Activated CD4-positive, CD25-positive, alpha-beta regulatory T cell (primary cell): Measurements from ENCODE around the gene NAALADL1.

Source experiments
- DNase-seq, 4 experiments: peaks; one replicate each; lab custom pipeline; 2025; lab: John Stamatoyannopoulos, UW

NAALADL1 gene

DNA sequence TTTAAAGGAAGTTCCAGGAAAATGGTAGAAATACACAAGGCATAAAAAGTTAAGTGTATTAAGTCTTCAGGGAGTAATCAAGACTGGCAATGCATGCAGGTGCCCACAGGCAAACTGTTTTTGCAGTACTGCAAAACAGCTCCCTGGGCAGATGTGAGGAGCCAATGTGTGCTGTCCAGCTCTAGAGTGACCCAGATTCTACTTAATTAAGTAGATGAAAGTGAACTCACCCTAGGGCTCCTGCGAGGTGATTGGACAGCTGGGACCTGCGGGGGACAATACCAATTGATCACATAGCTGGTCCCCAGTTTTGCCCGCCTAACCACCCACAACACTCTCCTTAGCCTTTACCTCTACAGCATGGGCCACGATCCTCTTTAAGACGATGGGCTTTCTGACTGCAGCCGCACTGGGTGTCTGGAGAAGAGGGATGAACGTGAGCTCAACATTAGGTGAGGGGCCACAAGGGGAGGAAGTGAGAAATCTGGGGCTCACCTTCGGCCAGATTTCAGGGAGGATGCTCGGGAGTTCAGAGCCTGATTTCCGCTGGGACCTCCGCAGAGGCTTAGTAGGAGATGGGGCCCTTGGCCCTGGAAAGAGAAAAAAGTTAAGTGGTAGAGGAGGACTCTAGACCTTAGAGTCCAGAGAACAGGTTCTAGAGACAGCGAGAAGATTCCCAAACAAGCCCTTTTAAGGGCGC is 24.9 kb upstream of the NAALADL1 start:
- DNase-seq: no peak

DNA sequence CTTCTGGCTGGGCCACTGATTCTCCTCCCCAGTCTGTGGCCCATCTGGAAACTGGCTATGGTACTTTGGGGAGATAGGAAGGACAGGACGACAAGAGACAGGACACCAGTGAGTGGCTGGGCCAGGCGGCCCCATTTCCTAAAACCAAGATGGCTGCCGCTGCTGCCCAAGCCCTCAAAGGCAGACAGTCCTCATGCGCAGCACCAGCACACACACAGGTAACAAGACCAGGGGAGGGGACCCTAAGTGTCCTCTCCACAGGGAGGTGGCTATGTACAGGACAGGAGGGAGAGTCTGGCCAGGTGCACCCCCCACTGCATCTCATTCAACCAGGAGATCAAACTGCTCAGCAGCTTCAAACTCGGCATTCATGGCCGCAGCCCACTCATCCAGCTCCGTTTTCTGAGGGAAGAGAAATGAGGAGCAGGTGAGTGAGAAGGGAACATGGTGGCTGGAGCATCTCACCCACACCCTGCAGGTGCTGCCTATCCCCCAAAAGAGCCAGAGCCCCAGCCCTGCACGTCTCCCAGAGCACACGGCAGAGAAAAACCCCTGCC is 20.5 kb upstream of the NAALADL1 start:
- no peak for DNase-seq

DNA sequence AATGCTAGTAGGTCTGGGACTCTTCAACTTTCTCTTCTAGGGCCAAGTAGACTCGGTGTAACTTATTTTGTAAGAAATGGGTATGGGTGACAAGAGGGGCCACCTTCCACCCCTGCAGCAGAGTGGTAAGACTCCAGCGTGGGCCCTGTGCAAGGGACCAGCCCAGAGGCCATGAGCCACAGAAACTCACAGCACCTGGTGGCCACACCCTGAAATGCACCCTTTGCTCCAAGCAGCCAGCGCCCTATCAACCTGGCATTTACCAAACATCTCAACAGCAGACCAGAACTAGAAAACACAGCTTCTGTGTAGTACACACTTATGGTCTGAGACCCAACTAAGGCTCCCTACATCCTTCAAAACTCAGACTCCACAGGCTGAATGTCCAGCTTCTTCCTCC is 19.8 kb upstream of the NAALADL1 start:
- DNase-seq: peak; percentile 36 to 66 (median 58)

DNA sequence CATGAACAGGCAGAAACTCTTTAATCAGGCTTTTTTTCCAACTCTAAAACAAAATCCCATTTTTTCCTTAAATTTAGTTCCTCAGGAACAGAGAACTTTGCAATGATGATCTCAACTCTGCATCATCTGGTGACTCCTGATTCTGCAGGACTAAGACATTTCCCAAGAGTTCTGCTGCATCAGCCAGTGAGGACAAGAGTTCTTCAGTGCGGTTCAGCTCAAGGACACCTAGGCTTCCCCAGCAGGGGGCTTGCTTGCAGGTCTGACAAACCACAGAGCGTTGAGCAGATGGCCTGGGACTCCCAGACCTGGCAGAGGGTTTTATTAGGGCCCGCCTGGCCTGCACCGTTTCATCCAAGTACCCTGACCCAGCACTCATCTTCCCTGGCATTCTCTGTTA is 19.1 kb upstream of the NAALADL1 start:
- DNase-seq: no peak

DNA sequence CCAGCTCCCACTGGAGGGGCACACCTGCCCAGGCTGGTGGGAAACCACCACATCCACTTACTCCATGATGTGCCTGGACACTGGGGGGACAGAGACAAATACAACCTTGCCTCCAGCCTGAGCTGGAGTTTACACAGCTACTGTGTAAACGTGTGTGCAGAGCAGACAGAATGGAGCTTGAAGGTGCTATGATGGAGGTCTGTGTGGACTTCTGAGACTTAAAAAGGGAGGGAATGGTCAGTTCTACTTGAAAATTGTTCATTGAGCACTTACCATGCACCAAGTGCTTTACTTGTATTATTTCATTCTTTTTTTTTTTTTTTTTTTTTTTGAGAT is 14.2 kb upstream of the NAALADL1 start:
- DNase-seq: no peak

DNA sequence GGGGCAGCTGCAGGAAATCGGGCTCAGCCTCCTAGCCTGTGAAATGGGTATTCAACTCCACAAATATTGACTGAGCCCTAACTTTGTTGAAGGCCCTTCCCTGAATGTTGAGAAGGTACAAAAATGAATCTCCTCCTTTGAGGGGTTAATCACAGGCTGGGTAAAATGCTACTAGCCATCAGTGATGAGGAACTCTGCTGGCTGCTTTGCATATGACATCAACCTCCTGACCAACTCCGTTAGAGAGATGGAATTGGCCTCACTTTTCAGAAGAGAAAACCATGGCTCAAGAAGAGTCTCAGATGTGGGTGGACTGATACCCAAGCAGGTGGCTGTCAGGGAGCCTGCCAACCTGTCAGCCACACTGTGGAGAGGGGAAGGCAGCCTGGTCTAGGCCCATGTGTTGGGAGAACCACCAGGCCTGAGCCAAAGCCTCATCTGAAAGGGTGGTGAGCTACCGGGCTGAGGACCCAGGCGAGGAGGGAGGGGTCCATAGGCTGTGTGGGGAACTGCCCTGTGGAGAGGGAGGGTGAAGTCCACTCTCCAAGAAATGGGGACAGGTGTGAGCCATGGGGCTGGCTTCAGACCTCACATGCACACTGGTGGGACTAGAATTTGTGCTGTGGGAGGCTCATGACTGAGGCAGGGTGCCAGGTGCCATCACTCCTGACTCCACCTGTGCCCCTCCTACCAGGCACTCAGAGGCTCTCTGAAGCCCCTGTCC is 13.7 kb upstream of the NAALADL1 start:
- no peak for DNase-seq

DNA sequence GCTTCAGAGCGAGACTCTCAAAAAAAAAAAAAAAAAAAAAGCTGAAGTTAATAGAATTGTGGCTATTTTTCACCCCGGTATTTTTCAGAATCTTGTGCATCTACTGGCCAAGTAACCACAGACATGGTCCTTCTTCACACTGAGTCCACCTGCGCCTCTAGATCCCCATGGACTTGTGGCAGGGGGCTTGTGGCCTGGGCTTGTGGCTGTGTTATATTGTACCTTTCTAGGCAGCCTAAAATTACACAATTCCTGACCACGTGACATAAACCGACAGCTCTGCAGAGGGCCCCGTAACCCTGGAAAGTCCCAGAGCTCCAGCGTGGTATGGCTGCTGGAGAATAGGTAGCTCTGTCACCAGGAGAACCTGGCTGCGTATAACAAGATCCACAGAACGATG is 10.9 kb upstream of the NAALADL1 start:
- no peak for DNase-seq

DNA sequence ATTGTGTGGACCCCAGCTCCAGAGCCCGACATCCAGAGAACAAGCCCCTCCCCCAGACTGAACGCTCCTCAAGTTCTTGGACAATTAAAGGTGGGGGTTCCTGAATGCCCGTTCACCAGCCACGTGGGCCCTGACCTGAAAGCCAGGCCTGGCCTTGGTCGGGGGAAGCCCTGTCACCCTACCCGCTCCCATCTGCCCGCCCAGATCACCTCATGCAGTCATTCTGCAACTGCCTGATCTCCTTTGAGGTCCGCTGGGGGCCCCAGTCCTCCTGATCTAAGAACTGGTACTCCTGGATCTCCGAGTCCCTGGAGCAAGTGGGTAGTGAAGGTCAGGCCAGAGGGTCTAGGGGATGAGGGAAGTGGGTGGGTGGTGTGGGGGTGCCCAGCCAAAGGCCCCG is 9.1 kb upstream of the NAALADL1 start:
- DNase-seq: no peak

DNA sequence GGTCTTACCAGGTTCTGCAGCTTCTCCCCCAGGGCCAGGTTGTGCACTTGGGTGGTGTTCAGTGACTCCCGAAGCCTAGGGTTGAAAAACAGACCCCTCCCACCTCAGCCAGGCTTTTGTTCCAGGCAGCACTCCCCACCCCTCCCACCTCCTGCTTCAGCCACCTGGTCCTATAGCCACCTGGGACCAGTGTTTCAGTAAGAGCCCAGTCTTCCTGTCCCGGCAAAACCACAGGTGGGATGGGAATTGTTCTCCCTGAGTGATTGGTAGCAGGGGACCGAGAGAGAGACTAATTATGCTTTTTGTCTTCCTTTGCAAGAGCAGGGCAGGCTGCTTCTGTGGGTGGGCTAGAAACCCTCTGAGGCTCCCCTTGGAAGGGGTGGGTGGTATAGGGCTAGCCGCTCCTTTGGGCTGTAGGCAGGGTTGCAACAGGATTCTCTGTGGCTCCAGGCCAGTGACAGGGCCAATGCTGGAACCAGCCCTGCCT is 8.5 kb upstream of the NAALADL1 start:
- DNase-seq: no peak

DNA sequence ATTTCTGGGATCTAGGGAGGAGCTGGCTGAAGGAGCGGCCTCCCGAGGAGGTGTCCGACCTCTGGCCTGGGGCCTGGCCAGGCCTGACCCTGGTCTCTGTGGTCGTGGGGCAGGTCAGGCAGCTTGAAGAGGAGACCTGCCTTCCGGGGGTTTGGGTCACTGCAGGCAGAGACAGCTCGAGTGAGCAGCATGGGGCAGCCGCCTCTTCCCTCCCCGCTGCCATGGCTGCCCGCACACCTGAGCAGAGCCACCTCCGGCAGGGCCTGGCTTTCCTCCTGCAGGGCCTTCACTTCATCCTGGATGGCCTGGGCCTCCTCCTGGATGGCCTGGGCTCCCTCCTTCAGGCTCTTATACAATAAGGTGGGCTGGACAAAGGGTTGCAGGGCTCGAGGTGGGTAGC is 8.0 kb upstream of the NAALADL1 start:
- no peak for DNase-seq

DNA sequence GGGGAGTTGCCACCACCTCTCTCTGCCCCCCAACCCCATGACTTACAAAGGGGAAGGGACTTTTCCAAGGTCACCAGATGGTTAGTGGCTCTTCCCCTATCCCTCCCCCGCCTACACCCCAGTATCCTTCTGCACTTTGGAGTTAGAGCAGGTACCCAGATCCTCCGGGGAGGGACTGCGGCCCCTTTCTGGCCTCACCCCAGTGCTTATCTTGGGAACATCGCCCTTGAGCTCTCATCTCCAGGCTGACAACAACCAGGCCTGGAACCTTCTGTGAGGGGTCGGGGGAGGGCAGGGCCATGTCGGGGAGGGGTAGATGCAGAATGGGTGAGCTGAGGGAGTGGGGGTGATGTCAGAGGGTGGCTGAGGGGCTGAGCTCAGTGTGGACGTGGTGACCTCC is 7.5 kb upstream of the NAALADL1 start:
- DNase-seq: no peak

DNA sequence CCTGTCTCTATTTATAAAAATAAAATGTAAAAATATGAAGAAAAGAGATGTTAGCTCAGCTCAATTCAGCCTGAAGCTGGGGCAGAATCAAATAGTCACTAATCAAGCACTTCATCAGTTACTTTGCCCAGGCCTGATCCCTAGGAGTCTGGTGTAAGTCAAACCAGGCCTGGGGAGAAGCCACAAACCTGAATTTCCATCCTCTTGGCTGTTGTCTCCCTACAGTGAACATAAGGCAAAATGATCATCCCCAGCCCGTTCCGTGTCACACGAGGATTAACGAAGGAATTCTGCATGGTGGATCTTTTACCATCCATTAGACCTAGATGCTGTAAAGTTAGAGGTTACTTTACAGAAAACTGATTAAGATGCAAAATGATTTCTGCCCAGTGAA is 6.5 kb upstream of the NAALADL1 start:
- no peak for DNase-seq

DNA sequence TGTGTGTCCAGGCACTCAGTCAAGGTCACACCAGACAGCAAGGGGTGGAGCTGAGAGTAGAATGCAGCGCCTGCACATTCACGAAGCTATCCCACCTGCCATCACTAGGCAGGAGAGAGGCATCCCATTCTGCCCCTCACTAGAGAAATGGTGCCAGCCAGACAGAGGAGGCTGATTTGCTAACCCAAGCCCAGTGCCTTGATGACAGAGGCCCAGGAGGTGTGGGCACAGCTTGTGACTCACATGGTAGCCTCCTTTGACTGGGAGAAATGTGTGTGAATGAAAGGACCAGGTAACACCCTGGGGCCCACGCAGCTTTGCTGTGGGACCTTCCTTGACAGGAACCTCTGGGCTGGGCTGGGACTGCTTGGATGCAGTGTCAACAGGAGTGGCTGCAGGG is 5.2 kb upstream of the NAALADL1 start:
- no peak for DNase-seq

DNA sequence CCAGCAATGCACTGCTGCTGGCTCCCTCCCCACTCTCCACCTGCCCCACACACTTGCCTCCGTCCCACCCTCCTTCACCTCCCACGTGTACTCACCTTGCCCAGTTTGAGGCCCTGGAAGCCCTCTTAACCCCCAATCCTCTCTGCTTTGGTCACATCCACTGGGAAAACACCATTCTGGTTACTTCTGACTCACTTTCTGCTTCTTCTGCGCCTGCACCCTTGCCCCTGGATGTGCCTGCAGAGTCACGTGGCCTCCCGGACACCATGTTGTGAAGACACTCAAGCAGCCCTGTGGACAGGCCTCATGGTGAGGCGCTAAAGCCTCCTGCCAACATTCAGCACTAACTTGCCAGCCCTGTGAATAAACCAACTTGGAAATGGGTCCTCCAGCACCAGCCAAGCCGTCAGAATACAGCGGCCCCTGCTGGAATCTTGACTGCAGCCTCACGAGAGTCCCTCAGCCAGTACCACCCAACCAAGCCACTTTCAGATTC is 2.6 kb upstream of the NAALADL1 start:
- DNase-seq: peak in 2 of 4 experiments; percentile 33 to 53

DNA sequence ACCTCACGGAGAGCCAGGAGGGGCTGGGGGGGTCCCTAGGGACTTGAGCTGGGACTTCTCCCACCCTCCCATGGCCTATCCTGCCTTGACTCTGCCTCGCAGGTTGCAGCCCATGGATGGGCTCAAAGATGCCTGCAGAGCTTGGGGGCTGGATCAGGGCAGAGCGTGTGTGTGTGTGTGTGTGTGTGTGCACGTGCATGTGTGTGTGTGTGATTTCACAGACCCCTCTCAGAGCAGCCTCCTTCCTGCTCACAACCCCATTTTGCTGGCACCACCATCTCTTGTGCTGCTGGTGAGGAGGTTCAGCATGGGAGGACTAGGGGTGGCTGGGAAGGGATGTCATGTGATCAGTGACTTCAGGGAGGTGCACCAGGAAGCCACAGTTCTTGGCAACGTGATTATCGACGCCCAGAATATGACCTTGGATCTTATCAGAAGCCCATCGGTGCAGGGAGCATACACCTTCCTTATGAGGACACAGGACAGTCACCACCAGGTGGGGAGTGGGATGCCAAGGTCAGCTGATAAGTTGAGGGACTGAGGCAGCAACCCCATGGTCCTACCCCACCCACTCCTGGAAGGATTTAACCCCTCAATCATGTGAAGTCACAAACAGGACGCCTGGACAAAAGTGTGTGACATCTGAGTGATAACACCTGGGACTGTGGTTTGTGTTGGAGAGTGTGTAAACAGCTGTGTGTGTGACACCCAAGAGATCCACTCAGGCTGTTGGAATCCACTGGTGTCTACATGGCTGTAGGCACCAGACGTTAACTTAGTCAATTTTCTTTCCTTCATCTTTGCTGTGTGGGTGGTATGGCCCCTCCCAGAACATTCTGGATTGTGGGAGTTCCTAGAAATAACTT is 1.8 kb upstream of the NAALADL1 start:
- no peak for DNase-seq

DNA sequence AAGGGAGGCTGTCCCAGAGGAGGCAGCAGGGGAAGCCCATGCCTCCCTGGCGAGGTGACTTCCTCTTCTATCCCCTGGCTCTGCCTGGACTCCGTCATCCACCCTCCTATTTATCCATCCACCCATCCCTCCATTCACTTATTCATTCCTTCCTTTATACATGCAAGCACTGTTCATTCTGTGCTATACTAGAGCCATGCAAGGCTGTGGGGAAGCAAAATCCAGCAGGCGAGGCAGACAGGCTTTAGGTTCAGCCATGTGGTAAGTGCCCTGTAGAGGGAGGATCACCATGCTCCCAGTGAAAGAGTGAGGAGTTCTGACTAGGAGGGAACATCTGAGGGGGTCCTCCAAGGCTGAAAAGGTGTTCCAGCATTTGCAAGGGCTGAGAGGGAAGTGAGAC is 1.2 kb upstream of the NAALADL1 start:
- DNase-seq: no peak

DNA sequence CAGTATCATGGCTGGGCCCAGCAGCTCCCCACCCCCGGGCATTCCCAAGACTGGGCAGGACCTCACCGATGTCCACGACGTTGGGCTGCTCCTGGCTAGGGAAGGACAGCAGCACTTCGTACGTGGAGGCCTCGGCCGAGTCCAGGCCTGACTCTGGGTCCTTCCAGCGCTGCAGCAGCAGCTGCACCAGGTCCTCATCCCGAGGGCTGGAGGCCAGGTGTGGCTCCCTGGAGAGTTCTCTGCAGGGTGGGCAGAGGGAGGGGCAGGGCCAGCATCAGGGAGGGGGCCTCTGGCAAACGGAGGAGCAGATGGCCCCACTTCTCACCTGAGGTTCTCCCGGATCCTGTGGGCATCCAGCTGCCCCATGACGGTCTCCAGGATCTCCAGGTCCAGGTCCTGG is 341 bp downstream of the NAALADL1 start:
- DNase-seq: no peak

DNA sequence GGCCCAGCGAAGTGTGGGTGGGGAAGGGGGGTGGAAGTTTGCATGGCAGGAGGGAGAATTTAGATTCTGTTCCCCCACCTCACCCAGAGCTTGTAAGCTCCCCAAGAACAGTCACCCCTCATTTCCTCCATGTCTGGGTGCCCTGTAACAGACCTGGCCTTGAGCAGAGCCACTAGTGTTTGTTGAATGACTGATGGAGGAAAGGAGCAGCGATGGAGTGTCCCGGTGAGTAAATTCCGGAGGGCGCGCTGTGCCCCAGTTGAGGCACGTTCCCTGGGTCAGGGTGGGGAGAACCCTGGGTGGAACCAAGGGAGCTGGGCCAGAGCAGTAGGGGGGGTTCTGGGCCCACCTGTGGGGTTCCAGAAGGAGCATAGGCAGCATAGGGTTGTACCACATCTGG is 827 bp downstream of the NAALADL1 start:
- no peak for DNase-seq

DNA sequence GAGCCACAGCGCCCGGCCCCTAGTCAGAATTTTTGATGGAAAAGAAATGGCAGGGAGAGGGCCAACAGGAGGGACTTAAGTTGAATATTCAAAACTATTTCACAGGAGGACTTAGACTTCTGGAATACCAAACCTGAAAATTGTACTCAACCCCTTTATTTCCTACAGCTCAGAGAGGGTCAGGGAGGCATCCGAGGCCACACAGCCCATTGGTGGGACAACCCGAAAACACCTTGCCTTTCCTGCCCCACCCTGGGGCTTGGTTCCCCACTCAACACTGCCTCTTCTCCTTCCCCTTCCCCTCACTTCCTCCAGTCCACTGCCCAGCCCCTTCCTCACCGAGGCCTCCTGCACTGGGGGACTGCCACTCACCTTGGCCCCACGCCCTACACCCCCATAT is 1.4 kb downstream of the NAALADL1 start:
- DNase-seq: no peak

DNA sequence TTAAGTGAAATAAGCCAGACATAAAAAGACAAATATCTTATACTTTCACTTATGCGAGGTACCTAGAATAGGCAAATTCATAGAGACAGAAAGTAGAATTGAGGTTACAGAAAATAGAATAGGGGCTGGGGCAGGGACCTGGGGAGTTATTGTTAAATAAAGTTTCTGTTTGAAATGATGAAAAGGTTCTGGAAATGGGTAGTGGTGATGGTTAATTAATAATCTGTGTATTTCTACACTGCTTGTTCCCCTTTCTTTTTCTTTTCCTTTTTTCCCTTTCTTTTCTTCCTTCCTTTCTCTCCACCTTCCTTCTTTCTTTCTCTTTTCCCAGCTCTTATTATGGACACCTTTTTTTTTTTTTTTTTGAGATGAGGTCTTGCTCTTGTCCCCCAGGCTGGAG is 2.8 kb downstream of the NAALADL1 start:
- DNase-seq: no peak

DNA sequence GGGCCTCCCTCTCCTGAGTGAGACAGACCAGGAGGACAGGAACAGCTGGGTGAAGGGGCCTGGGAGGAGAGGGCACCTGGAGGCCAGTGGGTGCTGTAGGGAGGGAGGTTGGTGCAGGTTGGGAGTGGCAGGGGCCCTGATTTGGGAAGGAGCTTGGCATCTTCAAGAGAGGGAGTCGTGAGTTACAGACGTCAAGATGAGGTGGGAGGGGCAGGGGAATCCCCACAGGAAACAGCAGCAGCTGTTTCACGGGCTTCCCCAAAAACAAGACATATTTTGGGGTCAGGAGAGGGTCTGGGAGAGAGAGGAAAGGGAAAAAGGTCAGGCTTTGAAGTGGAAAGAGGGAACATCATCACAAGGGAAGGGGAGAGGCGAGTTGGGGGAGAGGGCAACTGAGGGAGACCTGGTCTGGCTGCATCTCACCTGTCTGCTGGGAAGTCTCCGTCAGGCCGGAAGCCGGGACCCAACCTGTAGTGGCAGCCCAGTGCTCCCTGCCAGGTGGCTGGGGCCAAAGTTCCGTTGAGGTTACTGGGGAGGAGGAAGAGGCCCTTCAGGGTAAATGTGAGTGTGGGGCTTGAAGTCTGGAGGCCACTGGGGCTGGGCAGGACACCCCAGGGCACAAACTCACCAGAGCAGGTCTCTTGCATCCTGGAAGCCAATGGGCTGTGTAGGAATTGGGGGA is 4.4 kb downstream of the NAALADL1 start:
- DNase-seq: peak in 1 of 4 experiments; percentile 17

DNA sequence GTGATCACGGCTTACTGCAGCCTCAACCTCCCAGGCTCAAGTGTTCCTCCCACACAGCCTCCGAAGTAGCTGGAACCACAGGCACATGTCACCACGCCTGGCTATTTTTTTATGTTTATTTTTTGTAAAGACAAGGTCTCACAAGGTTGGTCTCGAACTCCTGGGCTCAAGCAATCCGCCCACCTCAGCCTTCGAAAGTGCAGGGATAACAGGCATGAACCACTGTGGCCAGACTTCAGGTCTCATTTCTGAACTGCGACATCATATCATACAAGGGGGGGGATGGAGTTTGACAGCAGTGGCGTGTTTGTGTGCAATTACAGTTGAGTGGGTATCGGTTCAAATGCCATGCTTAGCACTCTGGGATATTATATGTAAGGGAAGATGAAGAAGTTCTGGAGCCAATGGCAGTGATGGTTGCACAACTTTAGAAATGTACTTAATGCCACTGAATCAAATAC is 6.9 kb downstream of the NAALADL1 start:
- DNase-seq: no peak
